K562 (cell line): ENCODE measurements around the gene GTPBP2. TPM values are rescaled to one million over a fixed set of nuclear protein-coding genes. Genes with fewer than 3 reads are reported as not detected.

ENCODE experiments used
- ARID1B ChIP-seq: fragments of 450-650 bp; IDR thresholded peaks from 2 replicates; pipeline ENCODE4 v1.6.1; 2016; ENCODE audit warnings: antibody characterized with exemption, mild to moderate bottlenecking, inconsistent platforms
- BRF1 ChIP-seq: IDR thresholded peaks from 3 replicates; pipeline ENCODE4 v1.6.1; 2011; ENCODE audit warnings: borderline replicate concordance, mild to moderate bottlenecking; ENCODE audit not compliant: insufficient read length; ENCODE audit errors: extremely low read depth
- CBX8 ChIP-seq: fragments of 200-600 bp; sonication (generic); IDR thresholded peaks from 2 replicates; pipeline ENCODE4 v1.6.1; 2012; ENCODE audit warnings: borderline replicate concordance, mixed run types, low read depth, mild to moderate bottlenecking, moderate library complexity, mixed read lengths, low read length, control low read depth, inconsistent platforms; ENCODE audit not compliant: poor library complexity, severe bottlenecking; ENCODE audit errors: extremely low read depth
- CCAR2 ChIP-seq: fragments of 200-400 bp; formaldehyde crosslinking; IDR thresholded peaks from 2 replicates; pipeline ENCODE4 v1.6.1; 2017; ENCODE audit warnings: mild to moderate bottlenecking, low read depth, low read length
- CHCHD3 ChIP-seq: fragments of 250-450 bp; sonication (Bioruptor Pico); IDR thresholded peaks from 2 replicates; pipeline ENCODE4 v2.1.2; 2022; ENCODE audit warnings: mild to moderate bottlenecking
- CTBP1 ChIP-seq: fragments of 450-650 bp; IDR thresholded peaks from 2 replicates; pipeline ENCODE4 v1.6.1; 2016; ENCODE audit warnings: borderline replicate concordance
- ELF1 ChIP-seq: fragments of 200-800 bp; sonication (Bioruptor generic); IDR thresholded peaks from 2 replicates; pipeline ENCODE4 v1.6.1; 2016; ENCODE audit warnings: missing genetic modification characterization, missing compliant biosample characterization
- ETV1 ChIP-seq: fragments of 450-650 bp; conservative IDR thresholded peaks from 2 replicates; pipeline ENCODE4 v1.6.1; 2016; ENCODE audit warnings: missing genetic modification characterization, control low read depth, low read depth, missing compliant biosample characterization
- MAFK ChIP-seq: IDR thresholded peaks from 2 replicates; pipeline ENCODE4 v1.6.1; 2011; ENCODE audit warnings: low read length, improper control_type of control experiment
- MECOM ChIP-seq: fragments of 250-450 bp; sonication (Bioruptor Pico); IDR thresholded peaks from 2 replicates; pipeline ENCODE4 v1.8.0; 2022; ENCODE audit warnings: inconsistent platforms
- NFE2 ChIP-seq: IDR thresholded peaks from 2 replicates; pipeline ENCODE4 v1.6.1; 2014; ENCODE audit warnings: antibody characterized with exemption, low read depth
- NFE2L1 ChIP-seq: fragments of 450-650 bp; IDR thresholded peaks from 2 replicates; pipeline ENCODE4 v1.6.1; 2016; ENCODE audit warnings: missing genetic modification characterization, low read depth, mild to moderate bottlenecking, missing compliant biosample characterization, moderate library complexity, borderline replicate concordance
- NFRKB ChIP-seq: fragments of 450-650 bp; IDR thresholded peaks from 2 replicates; pipeline ENCODE4 v1.6.1; 2016; ENCODE audit warnings: low read depth
- NR4A1 ChIP-seq, 2 experiments: fragments of 250-450 bp in 1 of 2; fragments of 450-650 bp in 1 of 2; sonication (Bioruptor Pico) in 1 of 2; IDR thresholded peaks; 2 replicates each; pipeline versions ENCODE4 v1.4.0 to v1.6.1; 2016 to 2020; ENCODE audit warnings: mild to moderate bottlenecking in 2 of 2, missing compliant biosample characterization in 1 of 2, missing genetic modification characterization in 1 of 2, moderate library complexity in 1 of 2
- PYGO2 ChIP-seq: fragments of 450-650 bp; IDR thresholded peaks from 2 replicates; pipeline ENCODE4 v1.6.1; 2016; ENCODE audit warnings: mild to moderate bottlenecking, missing genetic modification characterization, moderate library complexity, missing compliant biosample characterization
- RFX7 ChIP-seq: fragments of 250-450 bp; sonication (Bioruptor Pico); IDR thresholded peaks from 2 replicates; pipeline ENCODE4 v1.5.1; 2021; ENCODE audit warnings: mild to moderate bottlenecking
- SMAD4 ChIP-seq: fragments of 250-450 bp; sonication (Bioruptor Pico); conservative IDR thresholded peaks from 2 replicates; pipeline ENCODE4 v1.8.0; 2021; ENCODE audit warnings: inconsistent platforms, mild to moderate bottlenecking, moderate library complexity
- TEAD4 ChIP-seq, 2 experiments: sonication (generic) in 1 of 2; formaldehyde crosslinking in 1 of 2; IDR thresholded peaks; 2 replicates each; pipeline versions ENCODE4 v1.6.1 to v1.8.0; 2012 to 2022; ENCODE audit warnings: borderline replicate concordance in 1 of 2, inconsistent platforms in 1 of 2, low read length in 1 of 2, mild to moderate bottlenecking in 1 of 2, missing genetic modification reagents in 1 of 2
- YY1 ChIP-seq, 3 experiments: IDR thresholded peaks; 2 replicates each; pipeline ENCODE4 v1.6.1; 2011; ENCODE audit warnings: low read length in 2 of 3, mild to moderate bottlenecking in 2 of 3, moderate library complexity in 2 of 3, borderline replicate concordance in 1 of 3, control low read depth in 1 of 3, low read depth in 1 of 3; ENCODE audit not compliant: insufficient read depth in 3 of 3, insufficient replicate concordance in 2 of 3, control insufficient read depth in 1 of 3, insufficient read length in 1 of 3; ENCODE audit errors: extremely low read depth in 1 of 3
- ZNF785 ChIP-seq: fragments of 250-450 bp; sonication (Bioruptor Pico); IDR thresholded peaks from 2 replicates; pipeline ENCODE4 v1.4.0; 2020; ENCODE audit warnings: mild to moderate bottlenecking
- ZNF830 ChIP-seq: fragments of 250-450 bp; sonication (Bioruptor Pico); IDR thresholded peaks from 2 replicates; pipeline ENCODE4 v1.5.0; 2021; ENCODE audit warnings: mild to moderate bottlenecking
- polyA plus RNA-seq, 8 experiments: library from polyadenylated mRNA; depleted of rRNA in 4 of 8; stranded (reverse) in 5 of 8; unstranded in 3 of 8; fragments of >200 nt; fragmentation: Nextera tagmentation in 2 of 8; fragmentation: Illumina TruSeq in 1 of 8; extraction: Ambion mirVana in 2 of 8; extraction: Trizol in 1 of 8; gene quantifications; 2 replicates each; pipeline versions ENCODE4 v1.2.1 to v1.2.3, GENCODE V29; 2011 to 2014; ENCODE audit warnings: inconsistent platforms in 1 of 8, missing spikeins in 1 of 8
- total RNA-seq, 7 experiments: library from RNA; depleted of rRNA in 6 of 7; stranded (reverse); fragments of >200 nt in 6 of 7; fragmentation: Illumina TruSeq in 2 of 7; extraction: Trizol in 2 of 7; gene quantifications; 2 replicates each; pipeline versions ENCODE4 v1.2.1 to v1.2.3, GENCODE V29; 2011 to 2021; ENCODE audit warnings: low replicate concordance in 1 of 7
- TF ChIP-seq, protein P1 (sequence below): IDR thresholded peaks from 2 replicates; pipeline ENCODE4 v1.6.1; 2011; ENCODE audit warnings: borderline replicate concordance, low read depth, mild to moderate bottlenecking, moderate library complexity, low read length; ENCODE audit not compliant: insufficient read depth, poor library complexity, severe bottlenecking
- TF ChIP-seq, protein P2 (sequence below): fragments of 250-450 bp; sonication (Bioruptor Pico); IDR thresholded peaks from 2 replicates; pipeline ENCODE4 v1.8.0; 2021; ENCODE audit warnings: borderline replicate concordance, mild to moderate bottlenecking, moderate library complexity; ENCODE audit not compliant: poor library complexity, severe bottlenecking
- TF ChIP-seq, protein P3 (sequence below): sonication (generic); formaldehyde crosslinking; IDR thresholded peaks from 2 replicates; pipeline ENCODE4 v1.8.0; 2022; ENCODE audit warnings: mild to moderate bottlenecking, missing genetic modification reagents

GTPBP2 gene
- total and polyA plus RNA-seq, 9 of the 15 experiments (the other 6 are each of a cell fraction or from before 2014, with no cell fraction given): 48.4 to 196 (median 111) TPM

DNA sequence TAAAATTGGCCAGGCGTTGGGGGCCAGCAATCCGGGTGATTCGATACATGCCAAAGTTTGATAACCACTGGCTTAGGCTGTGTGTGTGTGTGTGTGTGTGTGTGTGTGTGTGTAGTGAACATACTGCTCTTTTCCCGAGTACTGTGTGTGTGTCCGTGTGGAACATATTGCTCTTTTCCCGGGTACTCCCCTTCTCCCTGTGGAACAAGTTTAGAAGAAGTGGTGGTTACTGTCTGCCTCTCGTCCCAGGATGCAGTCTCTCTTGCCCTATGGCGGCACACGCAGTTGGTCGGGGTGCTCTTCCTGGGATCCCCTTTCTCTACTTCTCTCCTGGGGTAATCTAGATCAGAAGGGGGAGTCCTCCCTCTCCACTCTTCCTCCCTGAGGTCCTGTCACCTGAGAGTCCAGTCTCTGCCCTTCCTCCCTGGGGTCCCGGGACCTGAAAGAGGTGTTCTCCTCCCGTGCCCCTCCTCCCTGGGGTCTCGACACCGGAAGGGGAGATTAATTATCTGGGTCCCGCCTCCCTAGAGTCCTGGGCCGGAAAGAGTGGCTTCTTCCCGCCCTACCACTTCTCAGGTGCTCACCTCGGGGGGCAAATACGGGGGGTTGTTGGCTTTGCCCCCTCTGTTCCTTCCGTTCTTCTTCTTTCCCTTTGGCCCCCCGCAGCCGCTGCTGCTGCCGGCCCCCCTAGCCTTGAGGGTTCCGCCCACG lies 516 bp downstream of the GTPBP2 start (continued):
- TF ChIP-seq MECOM (no peak), ETV1 (tag) (peak; percentile 96), ARID1B (peak; percentile 74), MAFK (no peak), YY1 (IDR thresholded peaks at IDR 0.05; ENCODE audit: borderline replicate concordance in 1 of 3, control insufficient read depth in 1 of 3, extremely low read depth in 1 of 3, insufficient read depth in 3 of 3, insufficient read length in 1 of 3, insufficient replicate concordance in 2 of 3, low read depth in 1 of 3, low read length in 2 of 3) (peak in 2 of 3 experiments; percentile 14 to 77), CHCHD3 (CRISPR knock-in tag) (no peak), CBX8 (no peak), TEAD4 (IDR thresholded peaks at IDR 0.05; ENCODE audit: low read length) (peak; percentile 14; the same call in 1 of the 2 replicates), TEAD4 (CRISPR knock-in tag; IDR thresholded peaks at IDR 0.05; ENCODE audit: borderline replicate concordance) (no peak), ELF1 (tag) (peak; percentile 64), CTBP1 (peak; percentile 75), NFRKB (peak; percentile 97), RFX7 (no peak), NFE2L1 (tag) (no peak), ZNF785 (CRISPR knock-in tag) (no peak), BRF1 (no peak), ZNF830 (CRISPR knock-in tag) (0 out of 2 replicates have a peak, but pooled peaks have one; percentile 87), NFE2 (no peak), SMAD4 (CRISPR knock-in tag) (peak; percentile 76), NR4A1 (CRISPR knock-in tag; IDR thresholded peaks at IDR 0.05) (peak; percentile 84; the same call in 1 of the 2 replicates), NR4A1 (tag; IDR thresholded peaks at IDR 0.05) (peak; percentile 58), PYGO2 (tag) (0 out of 2 replicates have a peak, but pooled peaks have one; percentile 2), CCAR2 (no peak)
- TF ChIP-seq, protein P1, sequence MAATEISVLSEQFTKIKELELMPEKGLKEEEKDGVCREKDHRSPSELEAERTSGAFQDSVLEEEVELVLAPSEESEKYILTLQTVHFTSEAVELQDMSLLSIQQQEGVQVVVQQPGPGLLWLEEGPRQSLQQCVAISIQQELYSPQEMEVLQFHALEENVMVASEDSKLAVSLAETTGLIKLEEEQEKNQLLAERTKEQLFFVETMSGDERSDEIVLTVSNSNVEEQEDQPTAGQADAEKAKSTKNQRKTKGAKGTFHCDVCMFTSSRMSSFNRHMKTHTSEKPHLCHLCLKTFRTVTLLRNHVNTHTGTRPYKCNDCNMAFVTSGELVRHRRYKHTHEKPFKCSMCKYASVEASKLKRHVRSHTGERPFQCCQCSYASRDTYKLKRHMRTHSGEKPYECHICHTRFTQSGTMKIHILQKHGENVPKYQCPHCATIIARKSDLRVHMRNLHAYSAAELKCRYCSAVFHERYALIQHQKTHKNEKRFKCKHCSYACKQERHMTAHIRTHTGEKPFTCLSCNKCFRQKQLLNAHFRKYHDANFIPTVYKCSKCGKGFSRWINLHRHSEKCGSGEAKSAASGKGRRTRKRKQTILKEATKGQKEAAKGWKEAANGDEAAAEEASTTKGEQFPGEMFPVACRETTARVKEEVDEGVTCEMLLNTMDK: no peak
- TF ChIP-seq, protein P2, sequence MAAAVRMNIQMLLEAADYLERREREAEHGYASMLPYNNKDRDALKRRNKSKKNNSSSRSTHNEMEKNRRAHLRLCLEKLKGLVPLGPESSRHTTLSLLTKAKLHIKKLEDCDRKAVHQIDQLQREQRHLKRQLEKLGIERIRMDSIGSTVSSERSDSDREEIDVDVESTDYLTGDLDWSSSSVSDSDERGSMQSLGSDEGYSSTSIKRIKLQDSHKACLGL (CRISPR knock-in tag): no peak
- TF ChIP-seq, protein P3, sequence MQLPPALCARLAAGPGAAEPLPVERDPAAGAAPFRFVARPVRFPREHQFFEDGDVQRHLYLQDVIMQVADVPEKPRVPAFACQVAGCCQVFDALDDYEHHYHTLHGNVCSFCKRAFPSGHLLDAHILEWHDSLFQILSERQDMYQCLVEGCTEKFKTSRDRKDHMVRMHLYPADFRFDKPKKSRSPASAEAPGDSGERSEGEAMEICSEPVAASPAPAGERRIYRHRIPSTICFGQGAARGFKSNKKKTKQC (CRISPR knock-in tag): no peak
